ENCODE measurements around the gene ZNF232.

- TF ChIP-seq CTCF (IDR thresholded peaks at IDR 0.05) = no peak
- no peak for TF ChIP-seq POLR2A (IDR thresholded peaks at IDR 0.05)
- no peak for TF ChIP-seq POLR2AphosphoS5 (IDR thresholded peaks at IDR 0.05; ENCODE audit: insufficient read depth in 1 of 2, low read depth in 1 of 2)
Measured at GRCh38 chr17:5138616-5139457, 27.2 kb upstream of the ZNF232 start.
